KOPT-K1 (cell line): ENCODE results near the gene PTPN2.

Experiments used
- H3K27ac ChIP-seq: fragments of 200-600 bp; sonication (generic); 2 replicates; pipeline ENCODE4 v1.5.1; 2016; ENCODE audit warnings: antibody characterized with exemption, mild to moderate bottlenecking, low read depth, low read length; ENCODE audit not compliant: poor library complexity, severe bottlenecking
- H3K36me3 ChIP-seq: fragments of 200-600 bp; sonication (generic); 2 replicates; pipeline ENCODE4 v1.5.1; 2017; ENCODE audit warnings: antibody characterized with exemption, mild to moderate bottlenecking, low read length, moderate library complexity; ENCODE audit not compliant: insufficient read depth
- H3K9me3 ChIP-seq: fragments of 200-600 bp; sonication (generic); 2 replicates; pipeline ENCODE4 v1.5.1; 2017; ENCODE audit warnings: antibody characterized with exemption, low read length, mild to moderate bottlenecking; ENCODE audit not compliant: insufficient read depth, poor library complexity, severe bottlenecking

Gene PTPN2

DNA sequence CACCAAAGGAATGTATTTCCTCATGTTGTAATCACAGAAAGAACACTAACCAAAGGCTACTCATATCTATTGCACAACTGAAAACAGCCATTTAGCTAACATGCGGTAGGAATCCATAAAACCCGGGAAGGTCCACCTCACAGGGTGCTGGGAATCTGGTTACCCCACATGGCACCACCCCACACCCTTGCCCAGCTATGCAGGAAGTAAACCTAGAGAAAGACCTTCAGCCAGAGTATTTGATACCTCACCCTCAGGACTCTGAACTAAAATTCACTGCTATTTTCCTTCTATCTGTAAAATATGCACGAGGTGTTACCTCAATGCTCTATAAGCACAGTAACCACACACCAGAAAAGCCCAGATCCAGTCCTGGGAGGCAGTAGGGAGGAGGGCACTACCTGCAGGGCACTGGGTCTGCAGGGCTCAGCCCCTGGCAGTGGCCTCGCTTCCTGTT lies 45.8 kb downstream of the PTPN2 start:
- H3K27ac ChIP-seq: peak overlapping the region; percentile 62
- peaks cover 37% of the 10 kb centered on the region for H3K36me3 ChIP-seq

DNA sequence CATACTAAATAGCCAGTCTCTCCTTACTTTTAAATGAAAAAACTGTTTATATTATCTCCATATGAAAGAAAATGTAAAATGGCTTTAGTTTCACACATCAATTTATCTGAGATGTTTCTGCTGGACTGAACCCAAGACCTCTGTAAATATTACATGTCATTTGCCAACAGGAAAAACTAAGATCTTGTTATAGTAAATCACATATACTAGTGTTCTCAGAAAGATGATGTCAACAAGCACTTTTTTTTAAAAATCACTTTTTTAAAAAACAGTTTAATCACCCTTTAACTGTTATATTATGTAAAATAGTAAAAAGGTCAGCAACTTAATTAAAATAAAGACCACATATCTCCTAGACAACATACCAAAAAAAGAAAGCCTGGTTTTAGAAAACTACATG lies 46.3 kb downstream of the PTPN2 start:
- peaks cover 42% of the 10 kb centered on the region for H3K36me3 ChIP-seq
- H3K27ac ChIP-seq: peak overlapping the region; percentile 62
- H3K9me3 ChIP-seq: no peaks in the 10 kb centered on the region

More for the DNA sequence above, 45.8 kb downstream of the PTPN2 start:
- no peaks in the 10 kb centered on the region for H3K9me3 ChIP-seq

DNA sequence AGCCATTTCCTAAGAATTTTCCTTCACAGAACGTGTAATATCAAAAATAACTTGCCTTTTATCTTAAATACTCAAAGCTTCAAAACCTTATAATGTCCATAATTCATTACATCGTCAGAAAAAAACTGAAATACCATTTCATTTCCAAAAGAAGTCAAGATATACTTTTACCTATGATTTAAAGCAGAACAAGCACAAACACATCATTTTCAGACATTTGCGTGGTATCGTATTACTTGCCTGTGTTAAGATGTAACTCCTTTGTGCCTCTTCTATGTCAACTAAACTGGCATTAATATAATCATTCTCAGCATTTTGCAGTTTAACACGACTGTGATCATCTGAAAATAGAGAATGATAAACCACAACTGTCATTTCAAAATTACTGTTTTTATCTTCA lies 47.5 kb downstream of the PTPN2 start:
- Histone ChIP-seq H3K36me3 (peaks cover 52% of the 10 kb centered on the region), H3K27ac (no peak overlapping the region), H3K9me3 (no peaks in the 10 kb centered on the region)

DNA sequence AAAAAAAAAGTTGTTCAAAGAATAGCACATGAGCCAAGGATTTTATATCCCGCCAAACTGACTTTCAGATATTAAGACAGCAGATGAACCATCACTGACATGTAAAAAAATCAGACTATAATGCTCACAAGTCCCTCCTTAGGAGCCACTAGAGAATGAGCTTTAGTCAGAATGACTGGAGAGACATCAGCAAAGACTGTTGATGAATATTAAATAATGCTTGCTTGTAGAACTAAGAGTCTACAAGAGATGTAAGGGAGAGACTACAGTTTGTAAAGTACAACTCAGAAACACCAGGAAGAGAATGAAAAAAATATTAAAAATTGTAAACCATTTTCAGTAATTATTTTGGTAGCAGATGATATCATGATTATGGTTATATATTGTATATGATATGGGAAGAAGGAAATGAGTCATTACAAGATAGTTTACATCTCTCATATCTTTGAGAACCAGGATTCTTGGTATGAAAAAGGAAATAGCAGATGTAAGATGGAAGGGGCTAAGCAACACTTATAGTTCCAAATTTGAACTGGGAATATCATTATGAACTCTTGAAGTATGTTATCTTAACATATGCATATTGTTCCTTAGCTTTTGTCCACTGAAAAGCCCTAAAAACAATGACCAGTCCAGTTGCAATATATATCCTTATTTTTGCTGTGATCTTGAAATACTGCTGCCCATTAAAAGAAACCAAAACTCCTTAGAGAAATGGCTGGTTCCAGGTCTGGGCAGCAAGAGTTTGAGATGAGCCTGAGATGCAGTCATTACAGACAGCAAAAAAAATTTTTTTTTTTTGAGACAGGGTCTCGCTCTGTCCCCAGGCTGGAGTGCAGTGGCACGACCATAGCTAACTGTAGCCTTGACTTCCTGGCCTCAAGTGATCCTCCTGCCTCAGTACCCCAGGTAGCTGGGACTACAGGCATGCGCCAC lies 55.7 kb downstream of the PTPN2 start:
- Histone ChIP-seq H3K36me3 (peaks cover 90% of the 10 kb centered on the region), H3K9me3 (peaks cover 22% of the 10 kb centered on the region), H3K27ac (no peak overlapping the region)

DNA sequence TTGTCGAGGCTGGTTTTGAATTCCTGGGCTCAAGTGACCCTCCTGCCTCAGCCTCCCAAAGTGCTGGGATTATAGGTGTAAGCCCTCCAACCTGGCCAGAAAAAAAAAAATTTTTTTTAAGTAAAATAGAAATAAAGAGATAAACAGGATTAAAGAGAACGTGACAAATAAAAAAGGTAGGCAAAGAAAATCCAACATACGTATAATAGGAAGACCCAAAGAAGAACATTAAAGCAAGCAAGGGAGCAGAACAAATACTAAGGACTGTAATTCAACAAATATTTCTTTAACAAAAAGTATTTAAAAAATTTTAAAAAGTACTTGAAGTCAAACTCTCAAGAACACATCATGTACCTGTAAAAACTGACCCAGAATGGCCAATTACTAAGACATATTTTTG lies 56.4 kb downstream of the PTPN2 start:
- Histone ChIP-seq H3K36me3 (peaks cover 90% of the 10 kb centered on the region), H3K9me3 (peaks cover 22% of the 10 kb centered on the region), H3K27ac (no peak overlapping the region)

DNA sequence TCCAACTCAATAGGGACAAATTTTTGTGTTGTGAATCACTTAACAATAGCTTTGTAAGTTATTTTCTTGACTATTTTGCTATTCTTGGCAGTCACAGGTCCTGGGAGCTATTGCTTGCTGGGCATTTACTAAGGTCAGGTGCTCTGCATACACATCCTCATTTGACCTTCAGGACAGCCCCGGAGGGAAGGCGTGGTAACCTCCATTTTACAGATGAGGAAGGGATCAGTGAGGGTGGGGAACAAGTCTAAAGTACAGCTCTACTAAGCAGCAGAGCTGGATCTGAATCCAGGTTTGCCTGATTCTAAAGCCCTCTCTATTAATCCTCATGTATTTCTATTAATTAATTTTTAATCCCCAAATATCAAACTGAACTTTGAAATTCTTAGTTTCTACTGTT lies 58.8 kb downstream of the PTPN2 start:
- Histone ChIP-seq H3K36me3 (peaks cover 88% of the 10 kb centered on the region), H3K27ac (no peak overlapping the region), H3K9me3 (peaks cover 22% of the 10 kb centered on the region)

DNA sequence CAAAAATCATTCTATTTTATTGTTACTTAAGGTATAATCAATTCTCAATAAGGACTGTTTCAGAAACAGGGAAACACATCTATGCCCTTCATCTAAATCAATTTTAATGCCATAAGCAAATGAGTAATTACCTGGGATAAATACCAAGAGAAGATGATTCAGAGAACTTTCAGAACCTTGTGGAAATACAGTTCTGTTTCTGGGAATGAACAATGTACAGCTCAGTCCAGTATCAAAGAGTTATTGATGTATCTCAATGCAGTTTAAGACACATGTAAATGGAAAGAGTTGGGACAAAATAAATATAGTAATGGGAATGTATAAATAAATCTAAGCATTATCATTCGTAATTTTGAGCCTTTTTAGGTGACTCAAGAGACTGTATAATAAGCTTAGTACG lies 60.1 kb downstream of the PTPN2 start:
- H3K36me3 ChIP-seq: peaks cover 76% of the 10 kb centered on the region
- no peak overlapping the region for H3K27ac ChIP-seq
- H3K9me3 ChIP-seq: peaks cover 17% of the 10 kb centered on the region

DNA sequence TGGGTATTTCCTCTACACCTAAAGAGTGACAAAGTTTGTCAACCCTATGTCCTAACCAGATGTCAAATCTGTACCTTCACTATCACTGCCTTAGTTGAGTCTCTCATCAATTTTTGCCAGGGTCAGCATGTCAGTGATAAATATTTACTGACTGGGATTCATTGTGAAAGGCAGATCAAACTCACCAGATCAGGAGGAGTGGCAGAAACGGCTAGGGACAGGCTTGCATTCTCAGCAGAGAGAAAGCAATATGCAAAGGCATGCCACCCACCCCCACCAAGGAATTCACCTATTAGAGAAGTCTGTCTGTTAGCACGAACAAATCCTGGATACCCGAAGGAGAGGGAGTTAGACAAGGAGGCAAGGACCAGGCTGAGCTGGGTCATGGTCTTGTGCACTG lies 62.6 kb downstream of the PTPN2 start:
- Histone ChIP-seq H3K27ac (no peak overlapping the region), H3K9me3 (no peaks in the 10 kb centered on the region), H3K36me3 (peaks cover 77% of the 10 kb centered on the region)

DNA sequence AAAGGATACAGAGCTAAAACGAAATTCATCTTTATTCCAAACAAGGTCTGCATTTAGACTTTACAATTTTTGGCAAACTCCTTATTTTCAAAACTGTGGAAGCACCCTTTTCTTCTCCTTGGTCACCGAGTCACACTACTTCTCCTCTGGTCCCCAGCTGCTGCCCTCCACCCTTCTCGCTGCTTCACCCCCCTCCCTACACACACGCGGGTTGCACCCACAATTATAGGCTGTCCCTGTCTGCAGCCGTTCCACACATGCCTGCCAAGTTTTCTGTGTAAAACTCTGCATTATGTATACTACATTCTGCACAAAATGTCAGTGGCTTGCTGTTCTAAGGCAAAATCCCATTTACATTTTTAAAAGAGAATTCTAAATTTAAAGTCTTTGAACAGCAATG lies 63.5 kb downstream of the PTPN2 start:
- Histone ChIP-seq H3K27ac (no peak overlapping the region), H3K36me3 (peaks cover 77% of the 10 kb centered on the region)

DNA sequence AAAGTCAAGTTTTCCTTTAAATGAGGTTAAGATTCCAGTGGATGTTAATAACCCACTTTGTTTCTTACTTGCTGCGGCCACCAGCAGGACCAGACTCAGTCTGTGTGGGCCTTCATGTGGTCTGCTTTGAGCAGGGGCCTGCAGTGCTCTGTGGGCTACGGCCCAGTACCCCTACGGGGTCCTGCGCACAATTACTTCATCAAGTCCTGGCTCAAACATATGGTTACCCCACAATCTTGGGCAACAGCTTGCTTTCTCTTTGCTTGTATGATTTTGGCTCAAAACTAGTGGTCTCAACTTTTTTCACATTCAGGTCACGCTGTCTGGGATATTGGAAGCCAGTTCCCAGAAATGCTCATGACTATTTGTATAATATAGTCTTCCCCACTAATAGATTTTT lies 64.2 kb downstream of the PTPN2 start:
- peaks cover 72% of the 10 kb centered on the region for H3K36me3 ChIP-seq
- peak overlapping the region; percentile 18 for H3K27ac ChIP-seq

More for the DNA sequence above, 63.5 kb downstream of the PTPN2 start:
- no peaks in the 10 kb centered on the region for H3K9me3 ChIP-seq

DNA sequence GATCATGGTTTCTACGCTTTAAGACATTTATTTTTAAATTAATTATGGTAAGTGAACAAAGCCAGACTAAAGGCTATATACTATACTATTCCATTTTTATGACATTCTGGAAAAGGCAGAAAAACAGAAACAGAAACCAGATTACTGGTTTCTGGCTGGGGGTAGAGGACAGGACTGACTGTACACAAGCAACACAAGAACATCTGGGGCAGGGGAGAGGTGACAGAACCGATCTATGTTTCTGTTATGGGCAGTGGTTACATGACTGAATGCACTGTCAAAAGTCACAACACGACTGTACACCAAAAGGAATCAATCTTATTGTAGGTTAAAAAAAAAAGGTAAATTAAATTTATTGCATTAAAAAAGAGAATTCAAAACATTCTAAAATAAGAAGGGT lies 64.7 kb downstream of the PTPN2 start:
- Histone ChIP-seq H3K9me3 (no peaks in the 10 kb centered on the region), H3K27ac (peak overlapping the region; percentile 18), H3K36me3 (peaks cover 72% of the 10 kb centered on the region)

More for the DNA sequence above, 64.2 kb downstream of the PTPN2 start:
- no peaks in the 10 kb centered on the region for H3K9me3 ChIP-seq

DNA sequence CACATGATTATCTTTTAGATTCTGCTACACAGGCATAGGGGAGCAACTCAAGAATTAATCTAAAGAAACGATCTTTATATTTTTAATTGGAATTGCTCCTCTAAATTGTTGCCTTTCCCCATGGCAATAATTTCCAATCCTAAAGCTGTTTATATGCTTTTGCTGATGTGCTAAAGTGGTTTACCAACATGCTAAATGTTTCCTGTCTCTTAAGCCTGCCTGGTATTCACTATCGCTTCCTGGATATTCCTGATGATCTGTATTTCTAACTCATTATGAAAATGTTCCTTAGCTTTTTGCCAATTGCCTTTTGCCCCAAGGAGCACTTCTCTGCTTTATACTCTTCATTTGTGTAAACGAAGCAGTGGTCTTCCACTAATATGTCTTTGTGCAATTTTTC lies 65.8 kb downstream of the PTPN2 start:
- H3K9me3 ChIP-seq: no peaks in the 10 kb centered on the region
- peaks cover 74% of the 10 kb centered on the region for H3K36me3 ChIP-seq
- no peak overlapping the region for H3K27ac ChIP-seq

DNA sequence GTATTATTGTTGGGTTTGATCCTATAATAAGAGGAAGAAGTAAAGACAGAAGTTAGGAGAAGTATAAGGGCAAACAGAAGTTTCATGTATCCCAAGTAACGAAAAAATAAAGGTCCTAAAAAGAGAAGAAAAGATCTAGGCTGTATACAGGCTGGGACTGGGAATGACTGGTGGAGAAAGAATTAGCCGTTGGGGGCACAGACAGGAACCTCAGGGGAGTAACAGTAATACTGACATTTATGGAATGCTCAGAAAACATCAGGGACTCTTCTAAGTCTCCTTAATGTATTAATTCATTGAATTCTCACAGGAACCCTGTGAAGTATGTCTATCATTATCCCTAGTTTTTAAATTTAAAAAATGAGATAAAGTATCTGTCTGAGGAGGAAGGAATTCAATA lies 67.6 kb downstream of the PTPN2 start:
- H3K9me3 ChIP-seq: no peaks in the 10 kb centered on the region
- no peak overlapping the region for H3K27ac ChIP-seq
- peaks cover 75% of the 10 kb centered on the region for H3K36me3 ChIP-seq

DNA sequence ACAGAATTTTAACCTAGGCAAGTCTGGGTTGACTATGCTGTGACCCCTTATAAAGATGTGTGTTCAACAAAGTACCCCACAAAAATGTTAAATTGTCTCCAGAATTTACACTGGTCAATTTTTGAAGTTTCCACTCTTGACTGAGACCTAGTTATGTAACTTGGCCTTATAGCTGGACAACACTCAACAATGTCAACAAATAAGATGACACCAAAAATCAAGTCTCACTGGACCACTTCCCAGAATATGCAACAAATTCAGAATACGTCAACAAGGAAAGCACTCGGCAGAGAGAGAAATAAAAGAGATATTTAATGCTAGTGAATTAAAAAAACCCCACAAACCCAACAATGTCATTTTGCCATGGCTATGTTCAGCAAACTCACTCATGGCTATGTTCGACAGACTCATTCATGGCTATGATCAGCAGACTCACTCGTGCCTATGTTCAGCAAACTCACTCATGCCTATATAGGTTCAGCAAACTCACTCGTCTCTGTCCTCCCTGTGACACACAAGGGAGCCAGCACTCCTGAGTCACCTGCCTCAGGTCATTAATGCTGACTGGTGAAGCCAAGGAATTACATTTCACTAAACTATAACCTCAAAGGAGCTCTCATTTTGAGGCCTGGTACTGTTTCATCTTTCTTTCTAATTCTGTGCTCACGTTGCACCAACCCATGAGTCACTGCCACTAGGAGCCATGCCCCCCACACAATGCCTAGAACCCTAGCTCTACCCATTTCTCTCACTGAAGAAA lies 72.7 kb downstream of the PTPN2 start:
- Histone ChIP-seq H3K9me3 (peaks cover 5% of the 10 kb centered on the region), H3K36me3 (peaks cover 85% of the 10 kb centered on the region), H3K27ac (no peak overlapping the region)
